SK-N-SH treated with all-trans-retinoic acid at 6 μM for 48 hours (cell line): ENCODE measurements around the gene LRBA.

Experiments
- ATAC-seq: fragments of 200-7000 bp; cut with Tn5 transposase; 3 replicates; pipeline ENCODE4 v1.9.1; 2020; ENCODE audit warnings: mild to moderate bottlenecking, moderate library complexity
- ARNTL ChIP-seq: fragments of 450-650 bp; formaldehyde crosslinking; IDR thresholded peaks from 2 replicates; pipeline ENCODE4 v1.5.0; 2020; ENCODE audit warnings: low read depth, mild to moderate bottlenecking, moderate library complexity, borderline replicate concordance
- BACH2 ChIP-seq: fragments of 250-450 bp; sonication (Bioruptor Pico); IDR thresholded peaks from 2 replicates; pipeline ENCODE4 v1.9.0; 2021; ENCODE audit warnings: mild to moderate bottlenecking, borderline replicate concordance
- CSDC2 ChIP-seq: fragments of 250-450 bp; sonication (Bioruptor Pico); IDR thresholded peaks from 2 replicates; pipeline ENCODE4 v1.5.0; 2020; ENCODE audit warnings: mild to moderate bottlenecking, moderate library complexity
- CSRNP3 ChIP-seq: fragments of 250-450 bp; sonication (Bioruptor Pico); IDR thresholded peaks from 2 replicates; pipeline ENCODE4 v1.5.1; 2021; ENCODE audit warnings: mild to moderate bottlenecking, moderate library complexity
- ESRRG ChIP-seq: fragments of 250-450 bp; sonication (Bioruptor Pico); IDR thresholded peaks from 2 replicates; pipeline ENCODE4 v1.6.1; 2021; ENCODE audit warnings: mild to moderate bottlenecking
- GLIS3 ChIP-seq: fragments of 250-450 bp; sonication (Bioruptor Pico); IDR thresholded peaks from 2 replicates; pipeline ENCODE4 v1.5.0; 2020; ENCODE audit warnings: mild to moderate bottlenecking, moderate library complexity
- ISL1 ChIP-seq: fragments of 250-450 bp; sonication (Bioruptor Pico); IDR thresholded peaks from 2 replicates; pipeline ENCODE4 v2.1.2; 2022; ENCODE audit warnings: mild to moderate bottlenecking, moderate library complexity
- OSR1 ChIP-seq: fragments of 250-450 bp; sonication (Bioruptor Pico); IDR thresholded peaks from 2 replicates; pipeline ENCODE4 v1.8.0; 2022; ENCODE audit warnings: moderate library complexity, mild to moderate bottlenecking, inconsistent platforms
- PATZ1 ChIP-seq: fragments of 250-450 bp; sonication (Bioruptor Pico); IDR thresholded peaks from 2 replicates; pipeline ENCODE4 v1.8.0; 2020; ENCODE audit warnings: mild to moderate bottlenecking, moderate library complexity, borderline replicate concordance
- POU6F1 ChIP-seq: fragments of 250-450 bp; sonication (Bioruptor Pico); IDR thresholded peaks from 2 replicates; pipeline ENCODE4 v1.8.0; 2021; ENCODE audit warnings: low read depth, mild to moderate bottlenecking, moderate library complexity, borderline replicate concordance
- PPARA ChIP-seq: fragments of 250-450 bp; sonication (Bioruptor Pico); IDR thresholded peaks from 2 replicates; pipeline ENCODE4 v1.5.0; 2020; ENCODE audit warnings: mild to moderate bottlenecking, borderline replicate concordance
- RARB ChIP-seq: fragments of 250-450 bp; sonication (Bioruptor Pico); IDR thresholded peaks from 2 replicates; pipeline ENCODE4 v1.8.0; 2021; ENCODE audit warnings: mild to moderate bottlenecking, moderate library complexity
- SNAI2 ChIP-seq: fragments of 250-450 bp; sonication (Bioruptor Pico); IDR thresholded peaks from 2 replicates; pipeline ENCODE4 v1.5.0; 2020; ENCODE audit warnings: mild to moderate bottlenecking, moderate library complexity
- TCF4 ChIP-seq: fragments of 250-450 bp; sonication (Bioruptor Pico); IDR thresholded peaks from 2 replicates; pipeline ENCODE4 v1.8.0; 2021; ENCODE audit warnings: mild to moderate bottlenecking, moderate library complexity, borderline replicate concordance
- TOX ChIP-seq: fragments of 250-450 bp; sonication (Bioruptor Pico); IDR thresholded peaks from 2 replicates; pipeline ENCODE4 v1.8.0; 2021; ENCODE audit warnings: mild to moderate bottlenecking, moderate library complexity, borderline replicate concordance
- ZC3H10 ChIP-seq: fragments of 250-450 bp; sonication (Bioruptor Pico); IDR thresholded peaks from 2 replicates; pipeline ENCODE4 v1.5.1; 2021; ENCODE audit warnings: mild to moderate bottlenecking, moderate library complexity
- ZFP3 ChIP-seq: fragments of 250-450 bp; sonication (Bioruptor Pico); IDR thresholded peaks from 2 replicates; pipeline ENCODE4 v1.5.0; 2020; ENCODE audit warnings: mild to moderate bottlenecking, moderate library complexity
- ZFP30 ChIP-seq: fragments of 450-650 bp; formaldehyde crosslinking; IDR thresholded peaks from 2 replicates; pipeline ENCODE4 v1.5.0; 2022; ENCODE audit warnings: mild to moderate bottlenecking, moderate library complexity
- ZNF565 ChIP-seq: fragments of 450-650 bp; formaldehyde crosslinking; conservative IDR thresholded peaks from 2 replicates; pipeline ENCODE4 v1.5.0; 2020; ENCODE audit warnings: low read depth, mild to moderate bottlenecking, moderate library complexity
- ZNF70 ChIP-seq: fragments of 450-650 bp; formaldehyde crosslinking; IDR thresholded peaks from 2 replicates; pipeline ENCODE4 v1.5.0; 2020; ENCODE audit warnings: mild to moderate bottlenecking, moderate library complexity
- ZNF8 ChIP-seq: fragments of 450-650 bp; formaldehyde crosslinking; IDR thresholded peaks from 2 replicates; pipeline ENCODE4 v1.5.0; 2020; ENCODE audit warnings: mild to moderate bottlenecking, moderate library complexity
- TF ChIP-seq, protein P1 (sequence below): fragments of 250-450 bp; sonication (Bioruptor Pico); IDR thresholded peaks from 2 replicates; pipeline ENCODE4 v1.5.1; 2020; ENCODE audit warnings: low read depth, mild to moderate bottlenecking, moderate library complexity
- TF ChIP-seq, protein P2 (sequence below): fragments of 250-450 bp; sonication (Bioruptor Pico); IDR thresholded peaks from 2 replicates; pipeline ENCODE4 v1.5.0; 2020; ENCODE audit warnings: mild to moderate bottlenecking, moderate library complexity

Gene LRBA

DNA sequence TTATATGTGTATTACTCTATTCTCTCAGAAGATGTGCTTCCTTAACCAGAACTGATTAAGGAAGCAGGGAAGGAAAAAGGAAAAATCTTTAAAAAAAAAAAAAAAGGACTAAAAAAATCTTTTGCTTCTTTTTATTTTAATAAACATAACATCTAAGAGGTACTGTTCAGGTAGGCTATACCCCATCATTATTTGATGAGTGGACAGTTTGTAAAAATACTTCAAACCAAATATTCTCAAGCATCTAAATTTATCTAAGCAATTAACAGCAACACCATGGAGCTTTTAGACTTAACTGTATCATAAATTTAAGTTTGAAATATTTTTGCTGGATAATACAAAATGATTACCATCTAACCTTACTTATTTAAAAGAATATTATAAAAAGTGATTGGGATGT lies 264.3 kb downstream of the LRBA start:
- no peak for ATAC-seq
- TF ChIP-seq ARNTL (CRISPR knock-in tag) (no peak), CSDC2 (CRISPR knock-in tag) (no peak), GLIS3 (CRISPR knock-in tag) (no peak), PPARA (CRISPR knock-in tag) (no peak), CSRNP3 (CRISPR knock-in tag) (no peak), ESRRG (CRISPR knock-in tag) (no peak), ZFP30 (CRISPR knock-in tag) (no peak), TCF4 (CRISPR knock-in tag) (no peak), ZC3H10 (no peak), BACH2 (no peak), SNAI2 (CRISPR knock-in tag) (no peak), OSR1 (CRISPR knock-in tag) (no peak), POU6F1 (no peak), ISL1 (CRISPR knock-in tag) (no peak), PATZ1 (CRISPR knock-in tag) (no peak), ZNF70 (CRISPR knock-in tag) (no peak), ZFP3 (CRISPR knock-in tag) (no peak)
- TF ChIP-seq, protein P1, sequence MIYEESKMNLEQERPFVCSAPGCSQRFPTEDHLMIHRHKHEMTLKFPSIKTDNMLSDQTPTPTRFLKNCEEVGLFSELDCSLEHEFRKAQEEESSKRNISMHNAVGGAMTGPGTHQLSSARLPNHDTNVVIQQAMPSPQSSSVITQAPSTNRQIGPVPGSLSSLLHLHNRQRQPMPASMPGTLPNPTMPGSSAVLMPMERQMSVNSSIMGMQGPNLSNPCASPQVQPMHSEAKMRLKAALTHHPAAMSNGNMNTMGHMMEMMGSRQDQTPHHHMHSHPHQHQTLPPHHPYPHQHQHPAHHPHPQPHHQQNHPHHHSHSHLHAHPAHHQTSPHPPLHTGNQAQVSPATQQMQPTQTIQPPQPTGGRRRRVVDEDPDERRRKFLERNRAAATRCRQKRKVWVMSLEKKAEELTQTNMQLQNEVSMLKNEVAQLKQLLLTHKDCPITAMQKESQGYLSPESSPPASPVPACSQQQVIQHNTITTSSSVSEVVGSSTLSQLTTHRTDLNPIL = no peak
- TF ChIP-seq, protein P2, sequence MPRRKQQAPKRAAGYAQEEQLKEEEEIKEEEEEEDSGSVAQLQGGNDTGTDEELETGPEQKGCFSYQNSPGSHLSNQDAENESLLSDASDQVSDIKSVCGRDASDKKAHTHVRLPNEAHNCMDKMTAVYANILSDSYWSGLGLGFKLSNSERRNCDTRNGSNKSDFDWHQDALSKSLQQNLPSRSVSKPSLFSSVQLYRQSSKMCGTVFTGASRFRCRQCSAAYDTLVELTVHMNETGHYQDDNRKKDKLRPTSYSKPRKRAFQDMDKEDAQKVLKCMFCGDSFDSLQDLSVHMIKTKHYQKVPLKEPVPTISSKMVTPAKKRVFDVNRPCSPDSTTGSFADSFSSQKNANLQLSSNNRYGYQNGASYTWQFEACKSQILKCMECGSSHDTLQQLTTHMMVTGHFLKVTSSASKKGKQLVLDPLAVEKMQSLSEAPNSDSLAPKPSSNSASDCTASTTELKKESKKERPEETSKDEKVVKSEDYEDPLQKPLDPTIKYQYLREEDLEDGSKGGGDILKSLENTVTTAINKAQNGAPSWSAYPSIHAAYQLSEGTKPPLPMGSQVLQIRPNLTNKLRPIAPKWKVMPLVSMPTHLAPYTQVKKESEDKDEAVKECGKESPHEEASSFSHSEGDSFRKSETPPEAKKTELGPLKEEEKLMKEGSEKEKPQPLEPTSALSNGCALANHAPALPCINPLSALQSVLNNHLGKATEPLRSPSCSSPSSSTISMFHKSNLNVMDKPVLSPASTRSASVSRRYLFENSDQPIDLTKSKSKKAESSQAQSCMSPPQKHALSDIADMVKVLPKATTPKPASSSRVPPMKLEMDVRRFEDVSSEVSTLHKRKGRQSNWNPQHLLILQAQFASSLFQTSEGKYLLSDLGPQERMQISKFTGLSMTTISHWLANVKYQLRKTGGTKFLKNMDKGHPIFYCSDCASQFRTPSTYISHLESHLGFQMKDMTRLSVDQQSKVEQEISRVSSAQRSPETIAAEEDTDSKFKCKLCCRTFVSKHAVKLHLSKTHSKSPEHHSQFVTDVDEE (CRISPR knock-in tag) = no peak

DNA sequence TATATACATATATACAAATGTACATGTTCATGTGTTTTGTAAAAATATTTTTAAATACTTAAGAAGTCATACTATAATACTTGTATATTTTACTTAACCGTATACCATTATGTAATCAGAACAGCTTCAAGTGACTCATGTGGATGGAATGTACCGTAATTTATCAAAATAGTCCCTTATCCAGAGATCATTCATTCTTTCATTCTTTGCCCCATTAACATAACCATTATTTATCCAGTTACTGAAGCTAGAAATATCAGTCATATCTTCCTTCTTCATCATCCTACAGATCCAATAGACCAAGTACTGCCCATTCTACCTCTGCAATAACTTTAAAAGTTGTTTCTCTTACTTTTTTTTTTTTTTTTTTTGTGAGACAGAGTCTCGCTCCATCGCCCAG lies 268.9 kb downstream of the LRBA start:
- peak; percentile 53 for ATAC-seq
- TF ChIP-seq CSDC2 (CRISPR knock-in tag) = no peak
- TF ChIP-seq ISL1 (CRISPR knock-in tag) = peak; percentile 67

- no peak for ATAC-seq
- TF ChIP-seq ZNF70 (CRISPR knock-in tag) (no peak), RARB (CRISPR knock-in tag) (no peak), TOX (CRISPR knock-in tag) (no peak), ARNTL (CRISPR knock-in tag) (no peak), ZC3H10 (no peak), SNAI2 (CRISPR knock-in tag) (no peak), ESRRG (CRISPR knock-in tag) (no peak), ZNF565 (CRISPR knock-in tag) (no peak), BACH2 (no peak), ZNF8 (no peak), ZFP30 (CRISPR knock-in tag) (no peak), GLIS3 (CRISPR knock-in tag) (no peak), POU6F1 (no peak)
- TF ChIP-seq, protein P1 = no peak
- TF ChIP-seq, protein P2 (CRISPR knock-in tag) = no peak
Measured at GRCh38 chr4:150744570-150744969, 270.5 kb downstream of the LRBA start.
